Left ventricle myocardium superior (tissue), 1 donor: Measurements from ENCODE around the gene FOSL1. TPM values are rescaled to one million over a fixed set of nuclear protein-coding genes. Genes with fewer than 3 reads are reported as not detected.

Experiments
- ATAC-seq: fragments of 200-7000 bp; cut with Tn5 transposase; one replicate; pipeline ENCODE4 v1.9.1; 2020; ENCODE audit warnings: mild to moderate bottlenecking, moderate library complexity
- DNase-seq: peaks from one replicate; pipeline ENCODE4 v3.0.0-alpha.2; 2020
- intact Hi-C: fragments of 100-400 bp; cut with micrococcal nuclease; formaldehyde crosslinking; loops from one replicate; pipeline ENCODE4 v1.11.0; 2022
- long read RNA-seq: library from polyadenylated mRNA; unstranded; transcript quantifications from one replicate; pipeline ENCODE4 v2.0.0, GENCODE V29; 2021
- total RNA-seq: library from RNA; stranded (reverse); fragmentation: NEBNext Ultra II Directional; extraction: Animal tissue kit (Norgen Biotek cat#: 25700); gene quantifications from one replicate; pipeline ENCODE4 v1.2.1, GENCODE V29; 2021
- donor health status: DM: no; HTN: yes; CAD: no; lungs with severe emphysema.

The FOSL1 gene
- 0.32 TPM for total RNA-seq
- long read RNA-seq, partial matches to known transcripts = 1 of 1 reads
- long read RNA-seq, other reads (novel, unspliced or antisense) = 0 of 1 reads

GRCh38 chr11:65900125-65900898 is at the start of gene FOSL1:
TSS of gene FOSL1 (minus strand) at chr11:65900388. CDS start at chr11:65900339, 49 bp downstream.
- ATAC-seq (peak; percentile 94), DNase-seq (peak; percentile 91)
- intact Hi-C loops = no loop called here

- intact Hi-C loops = no loop called here
- DNase-seq (no peak), ATAC-seq (no peak)
These were observed 47.5 kb upstream of the FOSL1 start for GRCh38 chr11:65947603-65948125.

- no peak for DNase-seq
- intact Hi-C loops = no loop called here
- ATAC-seq = no peak
These were observed 46.9 kb upstream of the FOSL1 start for GRCh38 chr11:65947133-65947532.

- intact Hi-C loops = no loop called here
- DNase-seq (no peak), ATAC-seq (no peak)
These were observed 46.5 kb upstream of the FOSL1 start for GRCh38 chr11:65946655-65947054.

GRCh38 chr11:65945941-65946558 is 45.9 kb upstream of the FOSL1 start:
- DNase-seq = no peak
- no peak for ATAC-seq
- intact Hi-C loops = no loop called here

GRCh38 chr11:65945430-65945911 is 45.3 kb upstream of the FOSL1 start, which contains the start of gene TSGA10IP:
TSS of gene TSGA10IP (plus strand) at chr11:65945480. CDS start at chr11:65945676, 196 bp downstream.
- no peak for ATAC-seq
- no peak for DNase-seq
- intact Hi-C loops = no loop called here

GRCh38 chr11:65944767-65945166 is 44.6 kb upstream of the FOSL1 start:
- ATAC-seq (no peak), DNase-seq (no peak)
- intact Hi-C loops = no loop called here

- DNase-seq (no peak), ATAC-seq (no peak)
- intact Hi-C loops = no loop called here
These were observed 44.0 kb upstream of the FOSL1 start for GRCh38 chr11:65944191-65944590.

GRCh38 chr11:65942531-65942930 is 42.3 kb upstream of the FOSL1 start:
- no peak for ATAC-seq
- intact Hi-C loops = no loop called here
- DNase-seq = no peak

GRCh38 chr11:65941720-65942310 is 41.6 kb upstream of the FOSL1 start:
- ATAC-seq = no peak
- intact Hi-C loops = no loop called here
- DNase-seq = no peak

- intact Hi-C loops = no loop called here
- DNase-seq = no peak
- no peak for ATAC-seq
These were observed 37.6 kb upstream of the FOSL1 start for GRCh38 chr11:65937766-65938165.

GRCh38 chr11:65934014-65934413 is 33.8 kb upstream of the FOSL1 start:
- DNase-seq = no peak
- intact Hi-C loops = no loop called here
- ATAC-seq = no peak

- DNase-seq (no peak), ATAC-seq (no peak)
- intact Hi-C loops = no loop called here
These were observed 32.4 kb upstream of the FOSL1 start for GRCh38 chr11:65932558-65932919.

GRCh38 chr11:65931773-65932557 is 31.8 kb upstream of the FOSL1 start:
- DNase-seq = no peak
- intact Hi-C loops = no loop called here
- no peak for ATAC-seq

GRCh38 chr11:65928667-65929066 is 28.5 kb upstream of the FOSL1 start:
- DNase-seq (no peak), ATAC-seq (no peak)
- intact Hi-C loops = no loop called here

- intact Hi-C loops = no loop called here
- DNase-seq (no peak), ATAC-seq (peak; percentile 44)
These were observed 27.8 kb upstream of the FOSL1 start for GRCh38 chr11:65927904-65928397.

GRCh38 chr11:65925397-65925796 is 25.2 kb upstream of the FOSL1 start:
- intact Hi-C loops = no loop called here
- ATAC-seq (no peak), DNase-seq (no peak)

- ATAC-seq (no peak), DNase-seq (no peak)
- intact Hi-C loops = no loop called here
These were observed 22.4 kb upstream of the FOSL1 start for GRCh38 chr11:65922565-65922964.

- intact Hi-C loops = no loop called here
- DNase-seq (no peak), ATAC-seq (no peak)
These were observed 21.7 kb upstream of the FOSL1 start for GRCh38 chr11:65921876-65922275.
